Epithelial cell of umbilical artery (primary cell): ENCODE measurements around the gene PAF1. TPM values are rescaled to one million over a fixed set of nuclear protein-coding genes. Genes with fewer than 3 reads are reported as not detected.

Experiments used
- total RNA-seq: library from RNA; depleted of rRNA; stranded (reverse); fragments of >200 nt; gene quantifications from 2 replicates; pipeline ENCODE4 v1.2.3, GENCODE V29; 2014

PAF1 gene
- 30.2 and 40.1 TPM in 2 replicates for total RNA-seq

GRCh38 chr19:39390751-39391437, at the start of gene PAF1, which contains the start of gene MED29:
Gene PAF1 (minus strand): TSS chr19:39391106. CDS start chr19:39390864, 242 bp downstream.
Gene MED29 (plus strand): TSS chr19:39391378. CDS start chr19:39391423, 45 bp downstream.

GRCh38 chr19:39435499-39436349, 44.8 kb upstream of the PAF1 start, which contains the start of gene RPS16:
Gene RPS16 (minus strand): TSS chr19:39435949. CDS start chr19:39435895, 54 bp downstream.

GRCh38 chr19:39412100-39412866, 21.4 kb upstream of the PAF1 start, which contains the start of gene PLEKHG2:
Gene PLEKHG2 (plus strand): TSS chr19:39412669. CDS start chr19:39414087, 1,418 bp downstream.

GRCh38 chr19:39406656-39407409, 15.9 kb upstream of the PAF1 start, which contains the start of gene ZFP36:
Gene ZFP36 (plus strand): TSS chr19:39406847. CDS start chr19:39406905, 58 bp downstream.

GRCh38 chr19:39341719-39342604, 48.9 kb downstream of the PAF1 start, which contains the start of gene SAMD4B:
Gene SAMD4B (plus strand): TSS chr19:39342421. CDS start chr19:39356894, 14,473 bp downstream.

Other genes starting within 250 kb of the PAF1 start
- gene NCCRP1, start 194.1 kb downstream of the PAF1 start, total RNA-seq: not detected in 2 replicates
- gene SYCN, start 186.8 kb downstream of the PAF1 start, total RNA-seq: not detected in 2 replicates
- not detected in 2 replicates for gene IFNL3, start 146.1 kb downstream of the PAF1 start, total RNA-seq
- gene IFNL4, start 142.2 kb downstream of the PAF1 start, total RNA-seq: 0.30 TPM in 1 of 2 replicates, not detected in the other
- gene IFNL2, start 122.7 kb downstream of the PAF1 start, total RNA-seq: not detected in 2 replicates
- not detected in 2 replicates for gene IFNL1, start 94.7 kb downstream of the PAF1 start, total RNA-seq
- gene LRFN1, start 70.2 kb downstream of the PAF1 start, total RNA-seq: under 0.01 and 0.15 TPM in 2 replicates
- gene GMFG, start 55.1 kb downstream of the PAF1 start, total RNA-seq: 16.3 and 45.5 TPM in 2 replicates
- gene SAMD4B, start 48.7 kb downstream of the PAF1 start, total RNA-seq: 19.8 and 23.7 TPM in 2 replicates
- 11.7 and 13.2 TPM in 2 replicates for gene MED29, start 272 bp upstream of the PAF1 start, total RNA-seq
- gene ZFP36, start 15.7 kb upstream of the PAF1 start, total RNA-seq: 0.32 TPM in 1 of 2 replicates, not detected in the other
- 8.4 and 12.7 TPM in 2 replicates for gene PLEKHG2, start 21.6 kb upstream of the PAF1 start, total RNA-seq
- 92.9 and 226 TPM in 2 replicates for gene RPS16, start 44.8 kb upstream of the PAF1 start, total RNA-seq
- gene SUPT5H, start 54.5 kb upstream of the PAF1 start, total RNA-seq: 51.3 and 69.6 TPM in 2 replicates
- gene TIMM50, start 89.7 kb upstream of the PAF1 start, total RNA-seq: 73.7 and 97.6 TPM in 2 replicates
- gene DLL3, start 107.8 kb upstream of the PAF1 start, total RNA-seq: 0.15 and 0.65 TPM in 2 replicates
- not detected in 2 replicates for gene SELENOV, start 124.0 kb upstream of the PAF1 start, total RNA-seq
- 2.3 and 4.4 TPM in 2 replicates for gene EID2B, start 141.7 kb upstream of the PAF1 start, total RNA-seq
- gene EID2, start 149.1 kb upstream of the PAF1 start, total RNA-seq: 13.3 and 25.8 TPM in 2 replicates
- gene LGALS13, start 211.4 kb upstream of the PAF1 start, total RNA-seq: not detected in 2 replicates